ENCODE results near the gene TNFAIP3.
A peak's percentile ranks its signal among the peaks of the same experiment; 100 is the strongest.
"Not testable (repeated sequence)": the region's sequence is repeated elsewhere in the genome, so short reads cannot be mapped to it uniquely, and the experiment has no call there.

The TNFAIP3 gene

GRCh38 chr6:137866914-137867684 lies at the start of gene TNFAIP3:
Gene TNFAIP3, plus strand, starts transcription at chr6:137867259. Its CDS starts 3,969 bp downstream, at chr6:137871228.
- DNase-seq (ENCODE audit: low read depth), result peak; percentile 88

- DNase-seq (ENCODE audit: low read depth), result no peak
Observed at GRCh38 chr6:137818440-137818839, 48.6 kb upstream of the TNFAIP3 start.

GRCh38 chr6:137819740-137820139 lies 47.3 kb upstream of the TNFAIP3 start:
- DNase-seq (ENCODE audit: low read depth), result no peak

GRCh38 chr6:137820425-137820824 lies 46.6 kb upstream of the TNFAIP3 start:
- DNase-seq (ENCODE audit: low read depth), result no peak

- no peak for DNase-seq (ENCODE audit: low read depth)
Observed at GRCh38 chr6:137820952-137821351, 46.1 kb upstream of the TNFAIP3 start.

- DNase-seq (ENCODE audit: low read depth), result no peak
Observed at GRCh38 chr6:137821491-137821890, 45.6 kb upstream of the TNFAIP3 start.

- DNase-seq (ENCODE audit: low read depth), result peak; percentile 54
Observed at GRCh38 chr6:137823826-137824555, 43.1 kb upstream of the TNFAIP3 start.

GRCh38 chr6:137824556-137824879 lies 42.5 kb upstream of the TNFAIP3 start:
- no peak for DNase-seq (ENCODE audit: low read depth)

- no peak for DNase-seq (ENCODE audit: low read depth)
Observed at GRCh38 chr6:137824896-137825295, 42.2 kb upstream of the TNFAIP3 start.

GRCh38 chr6:137827411-137827940 lies 39.6 kb upstream of the TNFAIP3 start:
- DNase-seq (ENCODE audit: low read depth), result no peak

- DNase-seq (ENCODE audit: low read depth), result no peak
Observed at GRCh38 chr6:137827977-137828810, 38.9 kb upstream of the TNFAIP3 start.

GRCh38 chr6:137829641-137830083 lies 37.4 kb upstream of the TNFAIP3 start:
- no peak for DNase-seq (ENCODE audit: low read depth)

- DNase-seq (ENCODE audit: low read depth), result no peak
Observed at GRCh38 chr6:137830511-137830911, 36.5 kb upstream of the TNFAIP3 start.

GRCh38 chr6:137832110-137832509 lies 34.9 kb upstream of the TNFAIP3 start:
- DNase-seq (ENCODE audit: low read depth), result no peak

GRCh38 chr6:137834508-137834907 lies 32.6 kb upstream of the TNFAIP3 start:
- DNase-seq (ENCODE audit: low read depth), result no peak

- DNase-seq (ENCODE audit: low read depth), result no peak
Observed at GRCh38 chr6:137836788-137837187, 30.3 kb upstream of the TNFAIP3 start.

GRCh38 chr6:137838090-137838489 lies 29.0 kb upstream of the TNFAIP3 start:
- not testable (repeated sequence) for DNase-seq (ENCODE audit: low read depth)

GRCh38 chr6:137838597-137838996 lies 28.5 kb upstream of the TNFAIP3 start:
- DNase-seq (ENCODE audit: low read depth), result not testable (repeated sequence)

- DNase-seq (ENCODE audit: low read depth), result no peak
Observed at GRCh38 chr6:137839076-137839475, 28.0 kb upstream of the TNFAIP3 start.

- DNase-seq (ENCODE audit: low read depth), result no peak
Observed at GRCh38 chr6:137840252-137840651, 26.8 kb upstream of the TNFAIP3 start.

GRCh38 chr6:137843211-137843610 lies 23.8 kb upstream of the TNFAIP3 start:
- DNase-seq (ENCODE audit: low read depth), result no peak

GRCh38 chr6:137844327-137844726 lies 22.7 kb upstream of the TNFAIP3 start:
- not testable (repeated sequence) for DNase-seq (ENCODE audit: low read depth)

Measured in activated T-cell treated with anti-CD3 and anti-CD28 coated beads for 1 hour (primary cell).